ENCODE data around the gene INPP5B.
"Not testable (repeated sequence)": the region's sequence is repeated elsewhere in the genome, so short reads cannot be mapped to it uniquely, and the experiment has no call there.

Gene INPP5B

DNA sequence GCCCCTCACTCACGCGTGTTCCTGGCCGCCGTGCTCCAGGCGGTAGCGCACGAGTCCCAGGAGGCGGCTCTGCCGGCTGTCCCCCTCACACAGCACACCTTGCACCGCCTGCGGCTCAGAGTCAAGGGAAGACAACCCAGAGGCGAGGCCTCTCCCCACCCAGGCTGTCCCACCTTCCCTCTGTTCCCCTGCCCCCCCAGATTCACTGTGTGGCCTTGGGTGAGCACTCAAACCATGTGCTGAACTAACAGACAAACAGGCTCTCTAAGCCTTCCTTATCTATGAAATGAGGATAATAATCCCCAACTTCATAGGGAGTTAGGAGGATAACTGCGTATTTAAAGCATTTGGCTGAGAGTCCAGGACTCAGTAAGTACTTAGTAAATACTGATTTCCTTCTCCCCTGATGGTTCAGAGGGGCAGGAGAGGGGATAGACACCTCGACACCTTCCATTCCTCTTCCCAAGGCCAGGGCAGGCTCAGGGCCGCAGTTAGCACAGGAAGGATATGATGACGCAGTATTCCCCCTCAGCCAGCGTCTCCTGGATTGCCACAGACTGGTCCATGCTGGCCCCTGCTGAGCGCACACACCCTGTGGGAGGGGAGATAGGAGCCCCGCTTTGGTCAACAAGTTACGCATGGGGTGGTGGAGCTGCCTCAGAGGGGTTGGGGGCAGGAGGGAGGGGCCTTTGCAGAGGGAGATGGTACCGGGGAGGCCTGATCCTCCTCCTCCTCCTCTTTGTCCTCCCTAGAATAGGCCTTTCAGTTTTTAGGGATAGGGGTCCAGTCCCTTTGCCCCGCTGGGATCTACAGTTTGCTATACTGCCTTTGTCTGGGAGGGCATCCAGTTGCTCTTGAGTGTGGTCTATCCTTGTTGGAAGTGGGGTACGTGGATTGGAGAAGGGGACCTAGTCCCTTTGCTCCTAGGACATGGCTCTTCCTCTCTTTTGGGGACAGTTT lies 830 bp downstream of the INPP5B start:
- DNase-seq (ENCODE audit: extremely low read depth, low read depth) = peak; percentile 90
- TF ChIP-seq, protein P1, sequence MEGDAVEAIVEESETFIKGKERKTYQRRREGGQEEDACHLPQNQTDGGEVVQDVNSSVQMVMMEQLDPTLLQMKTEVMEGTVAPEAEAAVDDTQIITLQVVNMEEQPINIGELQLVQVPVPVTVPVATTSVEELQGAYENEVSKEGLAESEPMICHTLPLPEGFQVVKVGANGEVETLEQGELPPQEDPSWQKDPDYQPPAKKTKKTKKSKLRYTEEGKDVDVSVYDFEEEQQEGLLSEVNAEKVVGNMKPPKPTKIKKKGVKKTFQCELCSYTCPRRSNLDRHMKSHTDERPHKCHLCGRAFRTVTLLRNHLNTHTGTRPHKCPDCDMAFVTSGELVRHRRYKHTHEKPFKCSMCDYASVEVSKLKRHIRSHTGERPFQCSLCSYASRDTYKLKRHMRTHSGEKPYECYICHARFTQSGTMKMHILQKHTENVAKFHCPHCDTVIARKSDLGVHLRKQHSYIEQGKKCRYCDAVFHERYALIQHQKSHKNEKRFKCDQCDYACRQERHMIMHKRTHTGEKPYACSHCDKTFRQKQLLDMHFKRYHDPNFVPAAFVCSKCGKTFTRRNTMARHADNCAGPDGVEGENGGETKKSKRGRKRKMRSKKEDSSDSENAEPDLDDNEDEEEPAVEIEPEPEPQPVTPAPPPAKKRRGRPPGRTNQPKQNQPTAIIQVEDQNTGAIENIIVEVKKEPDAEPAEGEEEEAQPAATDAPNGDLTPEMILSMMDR (IDR thresholded peaks at IDR 0.05; ENCODE audit: low read depth, low read length) = no peak

DNA sequence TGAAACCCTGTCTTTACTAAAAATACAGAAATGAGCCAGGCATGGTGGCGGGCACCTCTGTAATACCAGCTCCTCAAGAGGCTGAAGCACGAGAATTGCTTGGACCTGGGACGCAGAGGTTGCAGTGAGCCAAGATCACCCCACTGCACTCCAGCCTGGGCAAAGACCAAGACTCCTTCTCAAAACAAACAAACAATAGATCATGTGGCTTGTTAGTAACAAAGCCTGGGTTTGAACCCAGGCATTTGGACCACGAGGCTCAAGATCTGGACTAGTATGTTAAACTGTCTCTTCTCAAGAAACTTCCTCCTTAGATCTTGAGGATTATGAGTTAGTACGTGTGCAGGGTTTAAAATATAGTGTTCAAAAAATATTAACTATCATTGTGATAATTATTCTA lies 1.6 kb downstream of the INPP5B start:
- TF ChIP-seq, protein P1 (IDR thresholded peaks at IDR 0.05; ENCODE audit: low read depth, low read length) = no peak
- no peak for DNase-seq (ENCODE audit: extremely low read depth, low read depth)

GRCh38 chr1:37944816-37945215 lies 2.0 kb downstream of the INPP5B start:
- DNase-seq (ENCODE audit: extremely low read depth, low read depth) = no peak
- TF ChIP-seq, protein P1 (IDR thresholded peaks at IDR 0.05; ENCODE audit: low read depth, low read length) = no peak

DNA sequence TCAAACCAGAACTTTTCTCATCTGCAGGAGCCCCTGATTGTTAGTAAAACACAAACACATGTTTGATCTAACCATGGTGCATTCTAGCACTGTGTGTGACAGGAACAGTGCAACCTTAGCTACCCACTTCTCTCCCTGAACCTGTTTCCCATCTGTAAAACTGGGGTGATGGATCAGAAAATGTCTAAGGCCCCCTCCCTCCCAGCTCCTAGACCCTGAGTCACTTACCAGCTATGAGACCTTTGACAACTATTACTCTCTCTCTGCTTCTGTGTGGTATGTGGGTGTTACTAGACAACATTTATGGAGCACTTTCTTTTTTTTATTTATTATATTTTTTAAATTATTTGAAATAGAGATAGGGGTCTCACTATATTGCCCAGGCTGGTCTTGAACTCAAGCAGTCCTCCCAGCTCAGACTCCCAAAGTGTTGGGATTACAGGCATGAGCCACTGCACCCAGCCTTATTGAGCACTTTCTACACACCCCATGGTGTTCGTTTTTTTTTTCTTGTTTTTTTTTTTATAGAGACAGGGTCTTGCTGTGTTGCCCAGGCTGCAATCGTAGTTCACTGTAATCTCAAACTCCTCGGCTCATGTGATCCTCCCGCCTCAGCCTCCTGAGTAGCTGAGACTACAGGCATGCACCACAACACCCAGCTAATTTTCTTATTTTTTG lies 2.6 kb downstream of the INPP5B start:
- DNase-seq (ENCODE audit: extremely low read depth, low read depth) = no peak
- TF ChIP-seq, protein P1 (IDR thresholded peaks at IDR 0.05; ENCODE audit: low read depth, low read length) = no peak

DNA sequence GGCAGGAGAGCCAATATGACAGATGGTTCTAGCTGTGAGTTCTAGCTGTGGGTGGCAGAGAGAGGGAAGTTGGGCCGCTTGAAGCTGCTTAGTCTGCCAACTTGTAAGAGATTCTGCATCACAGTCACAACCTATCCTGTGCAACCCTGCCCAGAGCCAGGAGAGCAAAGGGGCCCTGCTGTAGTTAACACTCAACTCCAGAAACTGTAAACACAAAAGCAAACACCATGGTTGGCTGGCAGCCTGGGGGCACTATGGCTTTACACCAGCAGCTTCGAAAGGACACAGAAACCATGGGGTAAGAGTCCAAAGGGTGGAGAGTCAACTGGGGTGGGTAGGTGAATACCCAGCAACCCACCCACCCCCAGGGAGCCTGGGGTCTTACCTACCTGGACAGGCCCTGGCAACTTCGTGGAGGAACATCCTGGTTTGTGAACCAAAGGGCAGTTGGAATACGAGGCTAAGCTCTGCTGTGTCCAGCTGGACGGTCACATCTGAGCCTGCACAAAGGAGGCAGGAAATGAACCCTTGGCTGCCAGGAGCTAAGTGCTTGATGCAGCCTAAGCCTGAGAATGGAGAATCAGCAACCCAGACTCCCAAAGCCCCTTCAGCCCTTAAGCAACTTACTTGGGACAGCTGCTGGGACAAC lies 6.4 kb downstream of the INPP5B start:
- DNase-seq (ENCODE audit: extremely low read depth, low read depth) = no peak
- TF ChIP-seq, protein P1 (IDR thresholded peaks at IDR 0.05; ENCODE audit: low read depth, low read length) = no peak

GRCh38 chr1:37936760-37937159 lies 10.1 kb downstream of the INPP5B start:
- DNase-seq (ENCODE audit: extremely low read depth, low read depth) = not testable (repeated sequence)

GRCh38 chr1:37932759-37933158 lies 14.1 kb downstream of the INPP5B start:
- TF ChIP-seq, protein P1 (IDR thresholded peaks at IDR 0.05; ENCODE audit: low read depth, low read length) = no peak
- no peak for DNase-seq (ENCODE audit: extremely low read depth, low read depth)

All from AG09319 (cell line).